ENCODE data around the gene USP17L29. TPM values are rescaled to one million over a fixed set of nuclear protein-coding genes. Genes with fewer than 3 reads are reported as not detected.
"Not testable (repeated sequence)": the region's sequence is repeated elsewhere in the genome, so short reads cannot be mapped to it uniquely, and the experiment has no call there.

The USP17L29 gene
- total RNA-seq = not detected

- H3K27ac Mint-ChIP-seq; H3K9me3 Mint-ChIP-seq; DNase-seq; H3K4me3 Mint-ChIP-seq; H3K4me1 Mint-ChIP-seq; H3K27me3 Mint-ChIP-seq; H3K36me3 Mint-ChIP-seq; POLR2A ChIA-PET; ATAC-seq (ENCODE audit: low read depth): not testable (repeated sequence)
These were observed at the start of gene USP17L29 for GRCh38 chr4:9353338-9353737. Gene USP17L29 (plus strand): TSS chr4:9353638. CDS start chr4:9353638, 0 bp downstream.

DNA sequence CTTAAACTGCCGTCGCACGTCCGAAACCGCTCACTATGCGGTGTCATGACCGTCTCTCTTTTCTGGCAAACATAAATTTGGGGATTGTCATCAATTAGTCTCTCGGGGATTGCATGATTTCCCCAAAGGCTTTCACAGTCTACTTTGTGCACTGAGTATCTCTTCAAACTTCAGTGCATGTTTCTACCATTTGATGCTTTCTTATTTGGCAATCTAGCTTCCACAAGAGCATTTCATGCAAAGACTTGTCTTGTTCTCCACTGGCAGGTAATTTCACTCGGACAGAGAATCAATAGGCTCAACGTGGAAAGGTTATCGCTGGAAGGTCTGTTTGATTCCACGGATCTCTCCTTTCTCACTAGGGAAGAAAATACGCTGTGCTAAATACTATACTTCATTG lies 29.2 kb upstream of the USP17L29 start:
- ATAC-seq (ENCODE audit: low read depth) = not testable (repeated sequence)

GRCh38 chr4:9324865-9325264 lies 28.6 kb upstream of the USP17L29 start, which contains the start of gene USP17L24:
Gene USP17L24 (plus strand): TSS chr4:9325165. CDS start chr4:9325165, 0 bp downstream.
- DNase-seq; H3K9me3 Mint-ChIP-seq; H3K4me3 Mint-ChIP-seq; H3K36me3 Mint-ChIP-seq; H3K4me1 Mint-ChIP-seq; H3K27me3 Mint-ChIP-seq; H3K27ac Mint-ChIP-seq; ATAC-seq (ENCODE audit: low read depth); POLR2A ChIA-PET: not testable (repeated sequence)

More for the DNA sequence above, 29.2 kb upstream of the USP17L29 start:
- H3K4me1 Mint-ChIP-seq, H3K4me3 Mint-ChIP-seq, DNase-seq, POLR2A ChIA-PET, H3K36me3 Mint-ChIP-seq, H3K9me3 Mint-ChIP-seq, H3K27me3 Mint-ChIP-seq, H3K27ac Mint-ChIP-seq: not testable (repeated sequence)

DNA sequence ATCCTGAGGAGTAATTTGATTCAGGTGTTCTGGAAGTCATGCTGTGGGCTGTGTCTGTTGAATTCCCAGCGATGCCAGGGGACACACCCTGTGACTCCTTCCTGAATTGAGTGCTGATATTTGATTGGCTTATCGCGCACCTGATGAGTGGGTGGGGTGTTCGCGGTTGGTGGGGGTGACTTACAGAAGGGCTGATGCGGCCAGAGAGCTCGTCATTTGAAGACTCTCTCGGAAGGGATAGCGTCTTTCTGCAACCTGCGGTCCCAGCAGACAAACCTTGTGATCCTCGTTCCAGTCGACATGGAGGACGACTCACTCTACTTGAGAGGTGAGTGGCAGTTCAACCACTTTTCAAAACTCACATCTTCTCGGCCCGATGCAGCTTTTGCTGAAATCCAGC lies 23.8 kb upstream of the USP17L29 start, which contains the start of gene USP17L25:
Gene USP17L25 (plus strand): TSS at position 301 of the 400 bp plus-strand sequence. CDS start 0 bp downstream, at position 301.
- H3K36me3 Mint-ChIP-seq; H3K4me3 Mint-ChIP-seq; DNase-seq; ATAC-seq (ENCODE audit: low read depth); H3K9me3 Mint-ChIP-seq; POLR2A ChIA-PET; H3K4me1 Mint-ChIP-seq; H3K27me3 Mint-ChIP-seq; H3K27ac Mint-ChIP-seq: not testable (repeated sequence)

GRCh38 chr4:9334358-9334757 lies 19.1 kb upstream of the USP17L29 start, which contains the start of gene USP17L26:
Gene USP17L26 (plus strand): TSS chr4:9334658. CDS start chr4:9334658, 0 bp downstream.
- POLR2A ChIA-PET; H3K4me3 Mint-ChIP-seq; H3K27ac Mint-ChIP-seq; H3K9me3 Mint-ChIP-seq; DNase-seq; H3K27me3 Mint-ChIP-seq; ATAC-seq (ENCODE audit: low read depth); H3K36me3 Mint-ChIP-seq; H3K4me1 Mint-ChIP-seq: not testable (repeated sequence)

DNA sequence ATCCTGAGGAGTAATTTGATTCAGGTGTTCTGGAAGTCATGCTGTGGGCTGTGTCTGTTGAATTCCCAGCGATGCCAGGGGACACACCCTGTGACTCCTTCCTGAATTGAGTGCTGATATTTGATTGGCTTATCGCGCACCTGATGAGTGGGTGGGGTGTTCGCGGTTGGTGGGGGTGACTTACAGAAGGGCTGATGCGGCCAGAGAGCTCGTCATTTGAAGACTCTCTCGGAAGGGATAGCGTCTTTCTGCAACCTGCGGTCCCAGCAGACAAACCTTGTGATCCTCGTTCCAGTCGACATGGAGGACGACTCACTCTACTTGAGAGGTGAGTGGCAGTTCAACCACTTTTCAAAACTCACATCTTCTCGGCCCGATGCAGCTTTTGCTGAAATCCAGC lies 14.3 kb upstream of the USP17L29 start, which contains the start of gene USP17L5:
Gene USP17L5 (plus strand): TSS at position 301 of the 400 bp plus-strand sequence. CDS start 0 bp downstream, at position 301.
- H3K9me3 Mint-ChIP-seq; ATAC-seq (ENCODE audit: low read depth); POLR2A ChIA-PET: not testable (repeated sequence)

DNA sequence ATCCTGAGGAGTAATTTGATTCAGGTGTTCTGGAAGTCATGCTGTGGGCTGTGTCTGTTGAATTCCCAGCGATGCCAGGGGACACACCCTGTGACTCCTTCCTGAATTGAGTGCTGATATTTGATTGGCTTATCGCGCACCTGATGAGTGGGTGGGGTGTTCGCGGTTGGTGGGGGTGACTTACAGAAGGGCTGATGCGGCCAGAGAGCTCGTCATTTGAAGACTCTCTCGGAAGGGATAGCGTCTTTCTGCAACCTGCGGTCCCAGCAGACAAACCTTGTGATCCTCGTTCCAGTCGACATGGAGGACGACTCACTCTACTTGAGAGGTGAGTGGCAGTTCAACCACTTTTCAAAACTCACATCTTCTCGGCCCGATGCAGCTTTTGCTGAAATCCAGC lies 9.6 kb upstream of the USP17L29 start, which contains the start of gene USP17L27:
Gene USP17L27 (plus strand): TSS at position 301 of the 400 bp plus-strand sequence. CDS start 0 bp downstream, at position 301.
- H3K27me3 Mint-ChIP-seq; DNase-seq; H3K4me1 Mint-ChIP-seq; ATAC-seq (ENCODE audit: low read depth); H3K4me3 Mint-ChIP-seq; H3K27ac Mint-ChIP-seq; H3K36me3 Mint-ChIP-seq; H3K9me3 Mint-ChIP-seq; POLR2A ChIA-PET: not testable (repeated sequence)

More for the DNA sequence above, 14.3 kb upstream of the USP17L29 start, which contains the start of gene USP17L5:
- not testable (repeated sequence) for H3K36me3 Mint-ChIP-seq, H3K27me3 Mint-ChIP-seq, H3K4me3 Mint-ChIP-seq, H3K27ac Mint-ChIP-seq, H3K4me1 Mint-ChIP-seq, DNase-seq

- POLR2A ChIA-PET; H3K27ac Mint-ChIP-seq; H3K4me1 Mint-ChIP-seq; H3K36me3 Mint-ChIP-seq; ATAC-seq (ENCODE audit: low read depth); H3K9me3 Mint-ChIP-seq; DNase-seq; H3K4me3 Mint-ChIP-seq; H3K27me3 Mint-ChIP-seq: not testable (repeated sequence)
These were observed 4.8 kb upstream of the USP17L29 start, which contains the start of gene USP17L28 for GRCh38 chr4:9348593-9348992. Gene USP17L28 (plus strand): TSS chr4:9348893. CDS start chr4:9348893, 0 bp downstream.

DNA sequence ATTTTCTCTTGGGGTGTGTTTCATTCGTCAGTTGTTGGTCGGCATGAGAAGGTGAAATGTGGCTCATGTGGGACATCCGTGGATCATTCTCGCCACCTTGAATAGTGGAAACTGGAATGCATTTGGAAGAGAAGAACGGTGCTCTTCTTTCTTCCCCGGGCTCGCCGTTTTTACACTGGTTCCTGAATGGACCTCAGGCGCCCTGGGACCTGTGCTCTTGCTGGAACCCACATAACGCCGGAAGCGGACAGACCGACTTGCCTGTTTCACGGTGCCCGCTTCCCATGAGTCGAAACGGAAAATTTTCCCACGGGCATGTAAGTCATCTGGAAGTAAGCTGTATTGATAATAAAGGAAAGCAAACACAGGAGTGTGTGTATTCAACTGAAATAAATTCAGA lies 2.6 kb upstream of the USP17L29 start:
- H3K4me3 Mint-ChIP-seq; DNase-seq; POLR2A ChIA-PET; H3K27me3 Mint-ChIP-seq; ATAC-seq (ENCODE audit: low read depth); H3K27ac Mint-ChIP-seq; H3K36me3 Mint-ChIP-seq; H3K9me3 Mint-ChIP-seq; H3K4me1 Mint-ChIP-seq: not testable (repeated sequence)

- H3K4me1 Mint-ChIP-seq; H3K27me3 Mint-ChIP-seq; H3K27ac Mint-ChIP-seq; H3K9me3 Mint-ChIP-seq; H3K36me3 Mint-ChIP-seq; H3K4me3 Mint-ChIP-seq; ATAC-seq (ENCODE audit: low read depth); DNase-seq; POLR2A ChIA-PET: not testable (repeated sequence)
These were observed 9.4 kb downstream of the USP17L29 start, which contains the start of gene USP17L30 for GRCh38 chr4:9362829-9363228. Gene USP17L30 (plus strand): TSS chr4:9363129. CDS start chr4:9363129, 0 bp downstream.

DNA sequence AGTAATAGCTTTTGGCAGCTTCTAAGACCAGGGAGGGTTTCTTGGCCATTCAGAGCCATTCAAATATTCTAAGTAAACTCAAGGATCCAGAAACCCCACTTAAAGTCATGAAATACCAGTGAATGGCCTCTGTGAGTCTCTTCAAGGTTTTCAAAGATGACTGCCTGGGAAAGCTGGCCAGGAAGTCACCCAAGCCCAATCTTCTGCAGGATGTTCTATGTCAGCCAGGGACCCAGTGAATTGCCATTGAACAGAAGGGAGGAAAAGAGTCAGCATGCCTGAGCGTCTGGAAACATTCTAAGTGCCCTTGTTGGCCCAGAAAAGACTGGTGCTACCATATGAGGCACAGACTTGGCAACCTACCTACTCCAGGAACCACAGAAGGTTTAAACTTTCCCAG lies 26.4 kb downstream of the USP17L29 start:
- ATAC-seq (ENCODE audit: low read depth); H3K9me3 Mint-ChIP-seq; H3K4me1 Mint-ChIP-seq; POLR2A ChIA-PET; H3K27ac Mint-ChIP-seq; DNase-seq; H3K27me3 Mint-ChIP-seq; H3K4me3 Mint-ChIP-seq; H3K36me3 Mint-ChIP-seq: not testable (repeated sequence)

- DNase-seq = peak; percentile 60
- H3K9me3 Mint-ChIP-seq; H3K27ac Mint-ChIP-seq; H3K36me3 Mint-ChIP-seq; H3K27me3 Mint-ChIP-seq; POLR2A ChIA-PET; H3K4me1 Mint-ChIP-seq; ATAC-seq (ENCODE audit: low read depth): not testable (repeated sequence)
- H3K4me3 Mint-ChIP-seq = peak overlapping the region; percentile 51
These were observed 27.6 kb downstream of the USP17L29 start for GRCh38 chr4:9381012-9381534.

GRCh38 chr4:9384126-9384525 lies 30.7 kb downstream of the USP17L29 start:
- no peak overlapping the region for H3K4me3 Mint-ChIP-seq
- H3K27me3 Mint-ChIP-seq = peaks cover 2% of the 10 kb centered on the region
- ATAC-seq (ENCODE audit: low read depth) (no peak), DNase-seq (no peak)
- H3K36me3 Mint-ChIP-seq = no peaks in the 10 kb centered on the region
- no peaks in the 10 kb centered on the region for H3K9me3 Mint-ChIP-seq
- H3K4me1 Mint-ChIP-seq = no peaks in the 10 kb centered on the region
- POLR2A ChIA-PET = no interaction called here
- H3K27ac Mint-ChIP-seq = no peak overlapping the region

- POLR2A ChIA-PET; ATAC-seq (ENCODE audit: low read depth); H3K36me3 Mint-ChIP-seq; DNase-seq; H3K4me1 Mint-ChIP-seq; H3K9me3 Mint-ChIP-seq; H3K27ac Mint-ChIP-seq; H3K27me3 Mint-ChIP-seq; H3K4me3 Mint-ChIP-seq: not testable (repeated sequence)
These were observed 35.6 kb downstream of the USP17L29 start for GRCh38 chr4:9389001-9389400.
